NCI-H345 (cell line): ENCODE data around the gene GPRIN2.

Experiments
- DNase-seq: peaks from one replicate; lab custom pipeline; 2025; lab: John Stamatoyannopoulos, UW

Gene GPRIN2

GRCh38 chr10:46549171-46550075 is 7.0 kb downstream of the GPRIN2 start:
- no peak for DNase-seq

GRCh38 chr10:46548498-46549090 is 7.9 kb downstream of the GPRIN2 start:
- no peak for DNase-seq

- no peak for DNase-seq
These were observed 8.6 kb downstream of the GPRIN2 start for GRCh38 chr10:46547541-46548497.

DNA sequence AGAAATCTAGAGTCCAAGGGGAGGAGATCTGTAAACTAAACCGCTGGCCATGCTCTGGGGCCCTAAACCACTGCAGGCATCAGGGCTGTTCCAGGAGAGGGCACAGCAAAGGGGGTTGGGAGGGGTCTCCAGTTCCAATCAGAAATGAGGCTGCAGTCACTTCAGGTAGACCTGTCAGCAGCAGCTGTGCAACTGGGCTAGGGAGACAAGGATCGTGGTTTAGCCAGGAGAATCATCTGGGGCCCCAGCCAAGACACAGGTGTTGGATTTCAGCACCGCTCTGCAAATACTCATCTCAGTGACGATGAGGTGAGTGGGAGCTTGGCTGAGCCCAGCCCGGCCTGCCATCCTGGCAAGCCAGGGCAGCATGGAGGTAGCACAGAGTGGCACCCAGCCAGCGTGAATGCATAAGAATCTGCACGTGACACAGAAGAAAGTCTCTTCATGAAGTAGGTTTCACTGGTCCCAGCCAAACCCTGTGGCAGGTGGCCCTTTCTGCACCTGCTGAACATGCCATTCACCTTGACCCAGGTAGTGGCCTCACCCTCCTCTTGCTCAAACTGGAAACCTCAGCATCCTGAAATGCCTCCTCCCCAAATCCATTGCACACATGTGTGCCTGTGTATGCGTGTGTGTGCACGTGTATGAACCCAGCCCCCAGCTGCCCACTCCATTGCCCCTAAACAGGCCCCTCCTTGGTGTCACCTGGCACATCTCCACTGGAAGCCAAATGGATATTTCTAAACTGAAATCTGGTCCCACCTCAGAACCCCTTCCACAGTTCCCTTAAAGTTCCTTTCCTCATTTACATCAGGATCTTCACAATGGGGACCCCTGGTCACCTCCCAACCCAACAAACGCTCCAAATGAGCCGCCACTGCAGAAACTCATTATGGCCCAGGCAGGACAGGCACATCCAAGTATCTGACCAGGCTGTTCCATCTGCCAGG is 9.6 kb downstream of the GPRIN2 start:
- DNase-seq = no peak

- no peak for DNase-seq
These were observed 10.4 kb downstream of the GPRIN2 start for GRCh38 chr10:46545861-46546590.

DNA sequence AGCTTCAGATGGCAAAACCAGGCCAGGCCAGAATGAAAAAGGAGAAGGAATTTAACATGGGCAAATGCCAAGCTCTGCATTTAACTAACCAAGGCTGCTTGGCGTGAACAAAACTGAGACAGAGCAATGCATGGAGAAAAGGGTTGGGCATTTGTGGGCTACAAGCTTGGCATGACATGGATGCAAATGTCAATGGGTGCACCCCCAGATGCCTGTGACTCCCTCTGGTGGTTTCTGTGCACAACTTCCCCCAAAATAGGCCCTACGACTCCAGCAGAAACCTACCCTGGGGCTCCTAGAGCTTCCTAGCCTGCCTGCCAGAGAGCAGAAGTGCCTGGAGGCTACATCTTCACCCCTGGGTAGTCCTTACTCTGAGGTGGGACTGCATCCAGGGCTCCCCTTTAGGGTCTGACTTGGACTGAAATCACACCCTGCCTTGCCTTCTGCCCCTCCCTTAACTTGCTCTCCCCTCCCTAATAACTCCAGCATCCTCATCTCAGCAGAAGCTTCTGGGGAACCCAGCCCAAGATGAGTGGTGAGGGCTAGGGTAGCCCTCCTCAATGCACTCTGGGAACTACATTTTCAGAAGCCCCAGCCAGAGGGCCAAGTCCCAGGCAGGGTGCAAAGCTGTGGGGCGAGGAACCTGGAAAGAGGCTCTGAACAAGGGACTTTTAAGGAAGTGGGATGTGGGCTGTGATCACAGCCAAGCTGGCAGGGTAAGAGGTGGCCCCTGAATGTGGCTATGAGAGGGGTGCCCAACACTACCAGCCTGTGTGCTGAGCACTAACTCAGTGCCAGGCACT is 11.3 kb downstream of the GPRIN2 start:
- no peak for DNase-seq

GRCh38 chr10:46543466-46544377 is 12.7 kb downstream of the GPRIN2 start:
- no peak for DNase-seq

DNA sequence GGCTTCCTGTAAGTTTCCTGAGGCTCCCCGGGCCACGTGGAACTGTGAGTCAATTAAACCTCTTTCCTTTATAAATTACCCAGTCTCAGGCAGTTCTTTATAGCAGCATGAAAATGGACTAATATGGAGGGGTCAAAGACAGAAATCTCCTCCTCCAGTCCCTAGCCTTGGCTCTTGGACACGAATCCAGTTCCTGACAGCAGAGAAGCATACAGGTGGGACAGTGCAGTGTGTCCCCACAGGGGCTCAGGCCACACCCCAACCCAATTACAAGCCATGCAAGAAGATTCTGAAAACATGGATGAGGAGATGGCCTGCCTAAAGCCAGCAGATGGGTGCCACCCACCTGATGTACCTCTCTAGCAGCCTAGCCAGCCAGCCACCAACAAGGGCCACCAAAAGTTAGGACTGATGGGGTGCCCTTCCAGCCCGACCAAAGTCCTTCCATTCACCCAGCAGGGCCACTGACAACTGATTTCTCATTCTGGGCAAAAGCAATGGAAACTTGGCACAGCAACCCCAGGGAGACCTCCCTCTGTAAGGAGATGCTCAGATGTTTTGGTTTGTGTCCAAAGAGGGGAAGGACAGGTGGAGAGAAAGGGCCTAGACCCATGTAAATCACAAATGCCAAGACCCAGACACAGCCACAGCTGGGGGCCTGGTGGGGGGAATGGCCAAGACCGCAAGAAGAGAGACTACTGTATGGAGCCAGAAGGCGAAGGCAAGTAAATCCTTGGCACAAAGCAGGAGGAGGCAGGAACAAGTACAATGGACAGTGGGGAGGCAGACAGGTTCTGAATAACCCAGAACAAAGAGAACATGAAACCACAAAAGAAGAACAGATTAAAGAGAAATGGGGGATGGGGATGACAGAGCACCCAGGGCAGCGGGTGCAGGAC is 13.6 kb downstream of the GPRIN2 start:
- no peak for DNase-seq

DNA sequence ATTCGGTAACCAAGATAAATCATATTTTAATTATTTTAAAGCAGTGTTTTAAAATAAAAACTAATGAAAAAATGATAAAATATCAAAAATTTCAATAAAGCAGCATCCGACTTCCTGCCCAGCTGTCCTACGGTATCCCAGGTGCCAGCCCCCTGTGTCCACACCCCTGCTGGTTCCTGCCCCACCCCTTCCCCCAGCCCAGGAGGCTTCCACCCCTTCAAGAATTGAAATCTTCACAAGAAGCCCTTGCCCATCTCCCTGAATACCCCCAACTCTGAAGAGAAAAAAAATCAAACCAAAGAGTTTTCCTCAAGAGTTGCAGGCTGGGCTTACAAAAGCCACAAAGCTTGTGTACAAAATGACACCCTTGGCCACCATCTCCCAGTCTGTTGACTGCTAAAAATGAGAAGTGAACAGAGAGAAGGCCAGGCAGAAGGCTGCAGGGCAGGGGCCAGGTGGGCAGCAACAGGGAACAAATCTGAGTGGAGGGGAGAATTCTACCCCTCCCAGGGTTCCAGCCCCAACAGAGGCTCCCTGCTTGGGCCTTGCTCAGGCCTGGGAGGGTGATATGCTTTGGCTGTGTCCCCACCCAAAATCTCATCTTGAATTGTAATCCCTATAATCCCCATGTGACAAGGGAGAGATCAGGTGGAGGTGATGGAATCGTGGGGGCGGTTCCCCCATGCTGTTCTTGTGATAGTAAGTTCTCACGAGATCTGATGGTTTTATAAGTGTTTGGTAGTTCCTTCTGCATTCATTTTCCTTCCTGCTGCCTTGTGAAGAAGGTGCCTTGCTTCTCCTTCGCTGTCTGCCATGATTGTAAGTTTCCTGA is 14.5 kb downstream of the GPRIN2 start:
- DNase-seq = no peak

DNA sequence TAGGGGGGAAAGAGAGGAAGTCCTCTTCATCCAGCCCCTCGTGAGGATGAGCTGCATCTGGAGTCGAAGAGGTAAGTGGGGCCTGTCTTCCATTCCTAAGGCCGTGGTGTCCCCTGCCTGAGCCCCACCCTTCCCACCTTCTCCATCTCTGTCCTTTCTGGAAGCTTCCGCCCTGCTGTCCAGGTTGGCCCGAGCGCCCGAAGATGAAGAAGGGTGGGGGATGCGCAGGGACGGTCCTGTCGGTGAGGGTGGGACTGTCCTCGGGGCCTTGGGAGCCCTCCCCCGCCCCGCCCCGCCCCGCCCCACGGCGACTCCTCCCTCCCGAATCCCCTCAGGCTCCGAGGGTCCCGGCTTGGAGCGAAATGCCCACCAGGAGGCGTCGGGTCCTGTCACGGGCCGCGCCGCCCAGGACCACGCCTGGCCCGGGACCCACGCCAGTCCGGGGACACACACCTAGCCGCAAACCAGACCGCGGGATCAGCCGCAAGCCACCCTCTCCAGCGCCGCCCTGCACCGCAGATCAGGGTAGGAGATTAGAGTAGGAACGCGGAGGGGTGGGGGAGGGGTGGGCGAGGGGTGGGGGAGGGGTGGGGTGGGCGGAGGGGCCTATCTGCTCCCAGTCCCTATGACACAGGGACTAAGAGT is 15.3 kb downstream of the GPRIN2 start:
- DNase-seq = no peak

GRCh38 chr10:46540412-46541016 is 15.9 kb downstream of the GPRIN2 start:
- no peak for DNase-seq

GRCh38 chr10:46539596-46540411 is 16.7 kb downstream of the GPRIN2 start:
- DNase-seq = no peak

- no peak for DNase-seq
These were observed 17.6 kb downstream of the GPRIN2 start for GRCh38 chr10:46538717-46539426.

DNA sequence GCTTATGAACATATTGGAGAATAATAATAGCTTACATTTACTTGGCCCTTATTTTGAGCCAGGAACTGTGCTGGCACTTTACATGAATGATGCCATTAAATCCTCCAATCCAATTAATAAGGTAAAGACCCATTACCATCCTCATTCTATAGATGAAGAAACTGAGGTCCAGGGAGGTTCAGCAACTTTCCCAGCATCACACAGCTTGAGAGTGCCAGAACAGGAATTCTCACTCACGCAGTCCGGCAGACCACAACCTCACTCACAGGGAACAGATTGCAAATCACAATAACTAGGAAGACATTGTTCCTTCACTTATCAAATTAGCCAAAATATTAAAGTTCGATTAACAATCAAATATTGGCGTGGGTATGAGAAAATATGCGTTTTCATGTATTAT is 18.3 kb downstream of the GPRIN2 start:
- DNase-seq = no peak
